Left lobe of liver (tissue), 2 donors: ENCODE results near the gene DHRS9. TPM values are rescaled to one million over a fixed set of nuclear protein-coding genes. Genes with fewer than 3 reads are reported as not detected.

Experiments
- ATAC-seq: fragments of 200-7000 bp; cut with Tn5 transposase; one replicate; pipeline ENCODE4 v1.9.1; 2020; ENCODE audit warnings: mild to moderate bottlenecking, moderate library complexity
- DNase-seq: peaks from one replicate; pipeline ENCODE4 v3.0.0-alpha.2; 2020; ENCODE audit warnings: low spot score
- total RNA-seq: library from RNA; stranded (reverse); gene quantifications from one replicate; pipeline ENCODE4 v1.2.1, GENCODE V29; 2021
- donor health status: DM: no; HTN: no; CAD: no; lungs with moderate emphysema.
- donor health status: DM: no; HTN: yes; CAD: no.

Gene DHRS9
- total RNA-seq, 1 donor from 2014 or later: 0.30 TPM

DNA sequence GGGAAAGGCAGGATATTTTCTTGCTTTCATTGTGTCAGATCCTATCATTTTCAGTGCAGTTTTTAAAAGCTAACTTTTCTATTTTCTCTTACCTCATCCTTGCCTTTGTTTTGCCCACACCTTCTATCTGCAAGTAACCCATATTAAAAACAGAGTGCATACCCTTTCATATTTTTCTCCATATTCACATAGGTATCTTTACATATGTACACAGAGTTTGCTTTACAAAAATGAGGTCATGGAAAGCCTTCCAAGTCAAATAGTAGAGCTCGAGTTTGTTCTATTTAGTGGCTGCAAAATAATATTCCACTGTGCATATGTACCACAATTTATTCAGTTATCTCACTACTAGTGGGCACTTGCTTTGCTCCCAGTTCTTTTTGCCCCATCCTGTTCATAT is 3.9 kb upstream of the DHRS9 start:
- DNase-seq (no peak), ATAC-seq (no peak)

DNA sequence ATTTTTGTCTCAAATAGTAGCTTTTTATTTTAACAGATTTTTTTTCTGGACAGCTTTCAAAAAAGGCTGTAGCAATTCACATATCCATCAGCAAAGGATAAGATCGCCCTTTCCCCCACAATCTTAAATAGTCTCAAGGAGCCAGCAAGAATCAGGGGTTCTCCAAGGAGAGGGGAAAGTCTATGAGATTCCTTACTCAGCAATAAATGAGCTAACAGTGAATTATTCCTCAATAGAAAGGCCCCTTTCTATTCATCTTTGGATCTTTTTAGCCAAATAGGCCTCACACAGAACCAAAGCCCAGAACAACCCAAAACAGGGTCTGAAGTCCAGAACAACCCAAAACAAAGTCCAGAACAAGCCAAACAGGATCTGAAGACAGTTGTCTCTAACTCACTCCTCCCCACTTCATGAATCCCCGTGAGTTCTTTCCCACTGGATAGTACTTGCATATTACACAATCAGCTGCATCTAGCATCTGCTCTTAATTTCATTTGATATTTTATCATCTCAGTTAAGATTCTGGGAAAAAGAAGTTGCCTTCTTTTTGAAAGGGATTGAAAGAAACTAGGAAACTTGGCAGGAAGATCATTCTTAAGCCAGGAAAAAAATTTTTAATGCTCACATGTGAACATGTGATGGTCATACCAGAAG is 3.4 kb upstream of the DHRS9 start:
- ATAC-seq (no peak), DNase-seq (no peak)

GRCh38 chr2:169066897-169067296 is 2.5 kb upstream of the DHRS9 start:
- DNase-seq (no peak), ATAC-seq (no peak)

GRCh38 chr2:169069833-169070232 is 470 bp downstream of the DHRS9 start:
- no peak for DNase-seq
- ATAC-seq: no peak

DNA sequence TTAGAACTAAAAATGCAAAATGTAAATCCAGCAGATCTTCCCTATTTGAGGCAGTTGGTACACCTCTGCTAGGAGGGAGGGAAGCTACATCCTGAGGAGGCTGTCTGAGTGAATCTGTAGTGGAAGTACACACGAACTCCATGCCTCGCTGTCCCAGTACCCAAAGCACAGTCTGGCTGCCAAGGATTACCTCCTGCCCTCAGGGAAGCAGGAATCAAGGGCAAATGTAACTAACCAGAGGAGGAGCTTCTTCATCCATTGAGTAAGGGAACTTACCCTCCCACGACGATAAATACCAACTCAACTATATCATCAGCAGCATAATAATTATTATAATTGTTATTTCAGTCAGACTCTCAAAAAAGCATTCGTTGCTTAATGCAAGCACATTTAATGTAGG is 2.1 kb downstream of the DHRS9 start:
- ATAC-seq (peak; percentile 53), DNase-seq (no peak)

DNA sequence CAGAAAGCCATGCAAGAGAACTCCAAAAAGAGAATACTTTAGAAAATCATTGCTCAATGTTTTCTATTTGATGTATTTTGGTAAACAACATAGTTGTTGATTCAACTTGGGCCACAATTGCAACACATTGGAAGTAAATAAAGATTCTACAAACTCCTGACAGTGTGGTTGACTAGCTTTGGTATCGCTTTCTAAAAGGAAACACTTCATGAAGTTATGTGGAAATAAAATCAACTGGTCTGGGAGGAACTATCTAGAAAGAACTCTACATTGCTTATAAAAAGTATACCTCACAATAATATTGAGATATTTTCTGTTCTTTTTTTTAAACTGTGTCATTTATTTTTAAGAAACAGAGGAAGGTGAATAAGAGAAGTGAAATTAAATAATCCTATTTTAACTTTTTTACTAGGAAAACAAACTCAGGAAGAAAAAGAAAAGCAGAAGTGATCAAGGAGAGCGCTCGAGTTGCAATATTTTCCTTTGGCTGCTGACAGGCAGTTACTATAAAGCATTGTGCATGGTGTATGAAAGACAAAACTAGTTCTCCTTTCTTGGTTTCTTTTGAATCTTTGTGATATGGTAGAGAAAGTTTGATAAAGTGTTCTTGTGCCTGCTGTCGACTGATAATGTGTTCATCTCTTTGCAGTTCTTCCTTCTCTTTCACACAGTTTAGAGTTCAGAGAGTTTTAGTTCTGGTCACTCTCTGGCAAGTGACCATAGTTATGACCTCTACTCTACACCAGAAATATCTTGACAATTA is 3.0 kb downstream of the DHRS9 start:
- DNase-seq (no peak), ATAC-seq (peak; percentile 46)

DNA sequence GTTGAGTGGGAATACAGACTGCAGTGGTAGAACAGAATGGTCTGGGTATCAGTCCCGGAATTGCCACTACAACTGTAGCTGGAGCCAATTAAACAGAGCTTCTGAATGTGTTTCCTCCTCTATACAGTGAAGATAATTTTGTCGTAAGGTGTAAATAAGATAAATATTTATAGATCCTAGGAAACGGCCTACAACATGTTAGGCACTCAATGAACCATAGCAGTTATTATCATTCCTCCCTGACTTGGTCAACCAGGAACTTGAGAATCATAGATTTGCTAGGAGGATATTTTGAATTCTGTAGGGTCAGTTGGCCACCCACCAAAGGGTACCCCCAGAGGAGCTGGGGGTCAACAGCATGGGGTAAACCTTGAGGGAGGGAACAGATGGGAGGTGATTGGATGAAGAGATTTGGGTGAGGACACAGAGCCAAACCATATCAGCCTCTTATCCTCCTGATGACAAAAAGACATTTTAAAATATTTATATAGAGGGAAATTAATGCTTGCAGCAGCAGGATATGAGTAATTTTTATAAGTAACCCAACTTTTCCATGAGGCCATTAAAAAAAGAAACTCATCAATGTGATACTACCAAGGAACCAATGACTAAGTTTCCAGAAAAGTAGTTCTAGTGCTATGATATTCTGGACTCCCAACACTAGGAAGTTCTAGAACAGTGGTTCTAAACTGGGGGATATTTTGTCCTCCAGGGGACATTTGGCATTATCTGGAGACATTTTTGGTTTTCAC is 4.0 kb downstream of the DHRS9 start:
- ATAC-seq (no peak), DNase-seq (no peak)

- DNase-seq (peak; percentile 81), ATAC-seq (peak; percentile 78)
Observed at GRCh38 chr2:169073963-169074751, 4.8 kb downstream of the DHRS9 start.

DNA sequence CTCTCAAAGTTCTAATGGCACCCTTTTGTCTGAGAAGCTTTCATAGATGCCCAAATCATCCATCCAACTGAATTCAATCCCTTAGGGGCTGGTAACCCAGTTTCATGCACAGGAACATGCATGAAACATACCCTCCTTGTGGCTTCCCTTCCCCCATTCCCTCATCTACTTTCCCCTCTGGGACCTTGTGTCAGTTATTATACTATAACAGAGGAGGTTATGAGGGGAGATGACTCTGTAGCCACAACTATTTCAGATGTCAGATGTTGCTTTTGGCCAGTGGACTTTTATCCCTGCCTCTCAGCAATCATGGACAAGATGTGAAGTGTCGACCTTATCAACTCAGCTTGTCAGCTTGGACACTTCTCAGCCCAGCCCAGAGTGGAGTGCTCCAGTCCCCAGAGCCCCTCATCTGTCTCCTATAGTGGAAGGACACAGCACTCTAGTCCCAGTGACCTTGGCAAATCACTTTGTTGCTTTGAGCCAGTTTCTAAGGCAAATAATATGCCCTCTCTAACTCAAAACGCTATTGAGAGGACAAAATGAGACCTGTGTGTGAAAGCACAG is 8.4 kb downstream of the DHRS9 start:
- DNase-seq: no peak
- ATAC-seq: no peak

GRCh38 chr2:169080250-169081069 is 11.1 kb downstream of the DHRS9 start:
- DNase-seq (no peak), ATAC-seq (no peak)

DNA sequence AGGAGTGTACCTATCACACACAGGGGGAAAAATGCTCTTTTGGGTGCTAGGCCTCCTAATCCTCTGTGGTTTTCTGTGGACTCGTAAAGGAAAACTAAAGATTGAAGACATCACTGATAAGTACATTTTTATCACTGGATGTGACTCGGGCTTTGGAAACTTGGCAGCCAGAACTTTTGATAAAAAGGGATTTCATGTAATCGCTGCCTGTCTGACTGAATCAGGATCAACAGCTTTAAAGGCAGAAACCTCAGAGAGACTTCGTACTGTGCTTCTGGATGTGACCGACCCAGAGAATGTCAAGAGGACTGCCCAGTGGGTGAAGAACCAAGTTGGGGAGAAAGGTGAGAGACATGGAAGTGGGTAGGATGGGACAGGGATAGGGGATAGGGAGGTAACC is 12.2 kb downstream of the DHRS9 start:
- ATAC-seq: no peak
- DNase-seq: no peak

GRCh38 chr2:169082995-169083394 is 13.6 kb downstream of the DHRS9 start:
- ATAC-seq (no peak), DNase-seq (no peak)

- DNase-seq: no peak
- ATAC-seq: no peak
Observed at GRCh38 chr2:169086893-169087467, 17.6 kb downstream of the DHRS9 start.

GRCh38 chr2:169087757-169088379 is 18.5 kb downstream of the DHRS9 start:
- ATAC-seq (peak; percentile 94), DNase-seq (peak; percentile 62)

- DNase-seq (no peak), ATAC-seq (no peak)
Observed at GRCh38 chr2:169089182-169089581, 19.8 kb downstream of the DHRS9 start.

DNA sequence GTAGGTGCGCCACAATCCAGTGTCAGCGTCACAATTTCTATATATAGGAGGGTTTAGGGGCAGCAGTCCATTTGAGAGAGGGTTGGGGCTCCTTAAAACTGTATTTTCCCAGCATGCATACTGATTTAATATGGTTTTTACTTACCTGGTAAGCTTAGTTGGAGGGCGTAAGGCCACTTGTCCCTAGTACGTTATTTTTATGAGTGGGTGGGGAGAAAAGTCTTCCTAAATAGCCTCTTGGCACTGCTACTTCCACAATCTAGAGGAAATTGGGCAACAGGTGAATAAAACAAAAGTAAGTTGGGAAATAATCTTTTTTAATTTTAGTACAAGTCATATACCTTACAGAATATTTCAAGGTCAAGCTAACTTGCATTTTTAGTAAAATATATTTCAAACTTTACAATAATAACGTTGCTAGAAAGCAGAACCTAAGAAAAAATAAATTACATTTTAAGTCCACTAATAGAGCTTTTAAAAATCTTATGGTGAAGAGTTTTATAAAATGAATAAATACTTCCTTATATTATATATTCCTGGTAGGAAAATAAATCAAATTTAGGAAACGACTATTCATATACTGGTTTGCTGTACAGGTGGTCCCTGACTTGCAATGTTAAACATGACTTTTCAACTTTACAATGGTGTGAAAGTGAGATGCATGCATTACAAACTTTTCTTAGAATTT is 20.9 kb downstream of the DHRS9 start:
- ATAC-seq: no peak
- no peak for DNase-seq

GRCh38 chr2:169091256-169091655 is 21.9 kb downstream of the DHRS9 start:
- ATAC-seq: no peak

DNA sequence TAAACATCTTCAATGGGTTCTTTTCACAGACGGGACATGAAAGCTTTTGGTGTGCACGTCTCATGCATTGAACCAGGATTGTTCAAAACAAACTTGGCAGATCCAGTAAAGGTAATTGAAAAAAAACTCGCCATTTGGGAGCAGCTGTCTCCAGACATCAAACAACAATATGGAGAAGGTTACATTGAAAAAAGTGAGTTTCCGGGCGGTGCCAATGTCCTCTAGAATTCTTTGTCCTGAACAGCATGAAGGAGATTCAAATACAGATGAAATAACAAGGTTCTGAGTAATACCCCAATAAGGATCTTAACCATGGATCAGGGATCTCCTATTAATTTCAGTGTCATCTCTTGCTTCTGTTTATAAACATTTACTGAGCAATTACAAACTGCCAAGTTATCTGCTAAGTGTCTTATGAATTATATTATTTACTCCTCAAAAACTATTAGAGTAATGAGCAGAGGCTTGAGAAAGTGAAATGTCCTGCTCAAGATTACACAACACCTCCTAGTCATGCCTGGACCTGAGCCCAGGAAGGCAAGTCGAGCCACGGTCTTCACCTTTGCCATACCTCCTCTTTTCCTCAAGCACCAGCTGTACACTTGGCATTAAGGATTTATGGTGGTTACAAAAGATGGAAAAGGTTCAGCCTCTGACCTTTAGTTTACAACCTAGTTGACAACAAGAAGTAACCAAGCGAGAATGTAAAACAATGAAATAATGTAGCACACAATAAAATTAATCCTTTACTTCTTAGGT is 22.6 kb downstream of the DHRS9 start:
- DNase-seq: no peak

More at GRCh38 chr2:169091256-169091655, 21.9 kb downstream of the DHRS9 start:
- DNase-seq: no peak

More for the DNA sequence above, 22.6 kb downstream of the DHRS9 start:
- ATAC-seq: no peak
